ENCODE measurements around the gene LHFPL6.

The LHFPL6 gene

DNA sequence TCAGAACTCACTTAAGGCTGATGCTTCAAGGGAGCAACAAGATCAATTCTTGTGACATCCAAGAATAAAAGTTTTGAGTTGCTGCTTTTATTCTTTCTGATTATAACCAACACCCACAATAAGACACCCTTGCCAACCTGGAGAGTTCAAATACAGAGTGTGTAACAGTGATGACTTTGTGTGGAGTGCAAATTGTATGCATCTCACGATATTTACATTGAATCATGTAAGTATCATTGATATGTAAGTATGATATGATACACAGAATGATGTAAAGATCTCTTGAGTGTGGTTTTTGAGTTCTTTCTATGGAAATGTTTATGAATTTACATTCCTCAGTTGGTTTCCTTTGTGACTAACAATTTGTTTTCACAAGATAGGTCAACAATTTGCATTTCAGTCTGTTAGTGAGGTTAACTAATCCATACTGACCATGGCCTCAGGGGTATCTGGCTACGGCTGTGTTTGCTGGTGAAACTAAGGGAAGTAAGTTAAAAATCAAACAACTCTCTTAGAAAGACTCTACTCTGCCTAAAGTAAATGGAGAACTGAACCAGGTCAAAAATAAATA is 12.4 kb downstream of the LHFPL6 start:
- no peak for DNase-seq

DNA sequence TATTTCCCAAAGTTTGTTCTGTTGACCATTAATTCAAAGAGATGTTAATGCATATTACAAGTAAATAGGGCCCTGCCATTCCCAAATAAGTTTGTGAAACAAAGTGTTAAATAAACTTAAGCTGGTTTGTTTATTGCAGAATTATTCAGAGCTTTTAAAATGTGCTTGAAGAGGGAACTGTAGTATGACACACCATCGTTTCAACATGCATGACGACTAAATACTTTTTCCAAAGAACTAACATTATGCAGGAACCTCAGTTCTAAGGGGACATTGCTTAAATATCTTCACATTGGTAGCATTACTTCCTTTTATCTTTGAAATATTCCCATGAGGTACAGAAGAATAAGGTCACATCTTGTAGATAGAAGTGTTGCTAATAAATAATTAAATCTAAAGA is 14.6 kb downstream of the LHFPL6 start:
- no peak for DNase-seq

GRCh38 chr13:39587939-39588338 is 15.1 kb downstream of the LHFPL6 start:
- DNase-seq, result no peak

- no peak for DNase-seq
These were observed 15.9 kb downstream of the LHFPL6 start for GRCh38 chr13:39586958-39587605.

DNA sequence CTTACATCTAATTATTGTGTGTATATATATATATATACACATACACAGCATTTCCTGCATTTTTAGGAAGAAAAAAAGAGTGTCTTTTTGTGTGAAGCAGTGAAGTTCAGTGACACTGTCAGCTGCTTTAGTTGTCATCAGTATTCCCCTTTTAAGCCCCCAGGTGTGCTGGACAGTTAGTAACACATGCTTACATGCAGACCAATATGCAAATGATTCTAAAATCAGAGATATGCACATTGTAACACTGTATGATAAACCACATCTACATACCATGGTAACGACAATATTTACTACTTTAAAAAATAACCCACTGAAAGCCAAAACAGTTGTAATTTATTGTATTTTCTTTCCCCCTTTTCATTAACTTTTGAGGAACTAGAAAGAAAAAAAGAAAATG is 16.8 kb downstream of the LHFPL6 start:
- DNase-seq, result no peak

DNA sequence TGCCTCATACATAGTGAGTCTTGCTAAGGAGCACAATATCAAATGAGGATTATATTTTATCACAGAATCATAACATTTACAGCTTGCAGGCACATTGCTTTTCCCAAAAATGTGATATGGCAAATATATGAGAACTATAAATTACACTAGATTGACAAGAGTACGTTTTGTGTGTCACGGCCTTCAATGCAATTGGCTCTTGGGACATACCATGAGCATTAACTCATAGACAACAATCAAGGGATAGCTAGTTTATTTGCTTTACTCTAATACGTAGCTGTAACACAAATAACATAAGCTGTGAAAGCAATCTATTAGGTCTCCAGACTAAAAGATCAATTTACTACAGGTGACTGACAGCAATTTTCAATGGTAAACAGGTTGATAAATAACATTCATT is 17.8 kb downstream of the LHFPL6 start:
- no peak for DNase-seq

GRCh38 chr13:39580881-39581575 is 22.0 kb downstream of the LHFPL6 start:
- no peak for DNase-seq

- DNase-seq, result no peak
These were observed 24.1 kb downstream of the LHFPL6 start for GRCh38 chr13:39578821-39579291.

DNA sequence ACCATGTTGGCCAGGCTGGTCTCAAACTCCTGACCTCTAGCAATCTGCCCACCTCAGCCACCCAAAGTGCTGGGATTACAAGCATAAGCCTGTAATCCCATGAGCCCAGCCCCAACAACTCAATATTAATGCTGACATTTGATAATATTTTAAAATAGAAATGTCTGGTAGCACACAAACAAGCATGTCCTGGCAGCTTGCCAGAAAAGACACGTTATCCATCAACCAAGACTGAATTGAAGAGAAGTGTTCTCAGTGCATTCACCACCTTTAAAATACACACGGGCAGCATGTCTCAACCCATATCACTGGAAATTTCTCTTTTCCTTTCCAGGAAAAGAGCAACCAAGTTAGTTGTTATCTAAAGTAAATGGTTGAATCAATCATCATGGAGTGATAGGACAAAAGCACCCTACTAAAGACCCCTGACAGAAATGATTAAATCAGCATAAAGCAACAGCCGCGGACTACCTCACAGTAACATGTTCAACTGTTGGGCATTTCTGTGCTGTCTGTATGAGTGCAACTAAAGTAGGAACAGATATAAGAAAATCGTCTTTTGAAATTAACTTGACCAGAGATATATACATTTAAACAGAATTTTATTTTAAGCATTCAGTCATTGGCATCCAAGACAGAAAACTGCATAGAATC is 25.0 kb downstream of the LHFPL6 start:
- no peak for DNase-seq

GRCh38 chr13:39577203-39577602 is 25.8 kb downstream of the LHFPL6 start:
- DNase-seq, result no peak

DNA sequence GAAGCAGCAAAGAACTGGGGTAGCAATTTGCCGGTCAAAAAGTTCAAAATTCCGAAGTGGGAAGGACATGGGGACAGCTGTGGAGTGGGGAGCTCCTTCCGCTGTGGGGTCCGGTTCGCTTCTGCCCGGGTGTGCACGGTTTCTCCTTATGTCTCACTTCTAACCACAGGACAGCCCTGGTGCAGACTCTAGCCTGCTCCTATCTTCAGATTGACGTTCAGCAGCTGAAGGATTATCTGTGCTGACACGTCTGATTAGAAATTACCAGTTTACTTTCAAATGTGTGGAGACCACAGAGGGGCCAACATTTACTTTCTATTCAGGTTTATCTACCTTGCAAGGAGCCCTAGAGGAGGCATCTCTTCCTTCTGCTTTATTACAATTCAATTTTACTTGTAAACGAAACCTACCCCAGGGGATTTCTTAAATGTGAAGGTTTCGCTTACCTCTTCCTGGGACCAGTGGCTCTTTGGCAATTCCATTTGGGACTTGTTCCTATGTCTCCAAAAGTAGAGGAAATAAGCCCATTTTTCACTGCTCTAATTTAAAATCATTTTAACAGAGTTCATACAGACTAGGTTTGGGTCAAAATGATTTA is 27.3 kb downstream of the LHFPL6 start:
- no peak for DNase-seq

- no peak for DNase-seq
These were observed 31.4 kb downstream of the LHFPL6 start for GRCh38 chr13:39571502-39572092.

DNA sequence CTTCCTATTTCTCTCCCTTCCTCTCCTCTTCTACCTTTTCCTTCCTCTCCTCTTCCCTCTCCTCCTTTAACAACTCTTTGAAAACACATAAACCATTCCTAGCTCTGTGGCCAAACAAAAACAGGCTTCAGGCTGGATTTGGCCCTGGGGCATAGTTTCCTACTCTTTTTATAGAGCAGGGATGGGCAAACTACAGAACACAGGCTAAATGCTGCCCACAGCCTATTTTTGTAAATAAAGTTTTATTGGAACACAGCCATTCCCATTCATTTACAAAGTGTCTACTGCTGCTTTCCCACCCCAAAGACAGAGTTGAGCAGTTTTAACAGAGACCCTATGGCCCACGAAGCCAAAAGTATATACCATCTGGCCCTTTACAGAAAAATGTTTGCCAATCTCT is 35.4 kb downstream of the LHFPL6 start:
- no peak for DNase-seq

GRCh38 chr13:39566216-39566869 is 36.6 kb downstream of the LHFPL6 start:
- no peak for DNase-seq

- DNase-seq, result peak; percentile 25
These were observed 37.7 kb downstream of the LHFPL6 start for GRCh38 chr13:39565036-39565949.

DNA sequence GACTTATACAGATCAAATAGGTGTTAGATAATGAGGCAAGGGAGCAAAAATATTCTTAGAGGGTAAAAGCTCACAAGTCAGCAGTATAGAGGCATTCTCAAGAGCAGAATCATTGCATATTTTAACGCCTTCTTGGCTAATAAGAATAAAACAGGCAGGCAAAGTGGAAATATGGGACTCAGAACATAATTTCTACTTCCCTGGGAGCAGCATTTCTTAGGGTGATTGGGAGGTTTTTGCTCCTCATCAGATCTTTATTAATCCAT is 39.6 kb downstream of the LHFPL6 start:
- no peak for DNase-seq

GRCh38 chr13:39561971-39562370 is 41.0 kb downstream of the LHFPL6 start:
- DNase-seq, result no peak

GRCh38 chr13:39559847-39560246 is 43.1 kb downstream of the LHFPL6 start:
- DNase-seq, result no peak

DNA sequence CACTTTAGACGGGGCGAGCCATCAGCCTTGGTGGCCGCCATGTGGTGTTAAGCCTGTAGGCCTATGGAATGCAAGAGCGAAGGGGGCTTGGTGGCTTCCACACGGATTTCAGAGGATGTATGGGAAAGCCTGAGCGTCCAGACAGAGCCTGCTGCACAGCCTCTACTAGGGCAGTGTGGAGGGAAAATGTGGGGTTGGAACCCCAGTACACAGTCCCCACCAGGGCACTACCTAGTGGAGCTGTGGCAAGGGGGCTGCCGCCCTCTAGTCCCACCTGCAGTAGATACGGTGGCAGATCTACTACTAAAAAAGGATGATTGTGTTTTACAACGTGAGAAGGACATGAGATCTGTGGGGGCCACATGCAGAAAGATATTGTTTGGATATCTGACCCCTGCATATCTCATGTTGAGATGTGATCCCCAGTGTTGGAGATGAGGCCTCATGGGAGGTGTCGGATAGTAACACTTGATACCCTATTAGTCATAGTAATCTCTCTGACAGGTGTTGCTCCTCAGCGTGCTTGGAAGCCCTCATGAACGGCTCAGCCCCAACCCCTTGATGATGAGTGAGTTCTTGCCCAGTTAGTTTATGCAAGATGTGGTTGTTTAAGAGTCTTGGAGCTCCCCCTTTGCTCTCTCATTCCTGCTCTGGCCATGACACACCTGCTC is 45.6 kb downstream of the LHFPL6 start:
- no peak for DNase-seq

- DNase-seq, result no peak
These were observed 46.1 kb downstream of the LHFPL6 start for GRCh38 chr13:39556866-39557265.

DNA sequence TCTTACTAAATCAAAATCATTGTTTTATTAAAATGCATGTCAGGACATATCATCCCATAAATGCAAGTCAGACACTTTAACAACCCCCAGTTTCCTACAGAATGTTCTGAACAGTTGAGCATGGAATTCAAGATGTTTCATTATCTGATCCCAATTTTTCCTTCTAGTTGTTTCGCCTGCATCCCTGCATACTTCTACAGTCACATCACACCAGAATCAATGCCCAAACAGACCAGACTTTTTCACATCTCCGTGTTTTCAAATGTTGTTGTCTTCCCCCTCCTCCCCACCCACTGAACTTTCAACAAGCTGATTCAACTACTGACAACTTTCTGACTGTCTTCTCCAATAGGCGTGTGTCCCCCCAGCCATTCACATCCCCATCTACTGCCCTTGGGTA is 48.6 kb downstream of the LHFPL6 start:
- no peak for DNase-seq

Data from suppressor macrophage treated with lipopolysaccharide for 4 hours (primary cell).